Fibroblast of skin of abdomen (primary cell): Measurements from ENCODE around the gene TPSB2.

Experiments used
- DNase-seq: peaks from one replicate; pipeline ENCODE4 v3.0.0-alpha.2; 2013

The TPSB2 gene

GRCh38 chr16:1218930-1219611, 10.9 kb downstream of the TPSB2 start:
- no peak for DNase-seq

- no peak for DNase-seq
Observed at GRCh38 chr16:1218061-1218929, 11.7 kb downstream of the TPSB2 start.

DNA sequence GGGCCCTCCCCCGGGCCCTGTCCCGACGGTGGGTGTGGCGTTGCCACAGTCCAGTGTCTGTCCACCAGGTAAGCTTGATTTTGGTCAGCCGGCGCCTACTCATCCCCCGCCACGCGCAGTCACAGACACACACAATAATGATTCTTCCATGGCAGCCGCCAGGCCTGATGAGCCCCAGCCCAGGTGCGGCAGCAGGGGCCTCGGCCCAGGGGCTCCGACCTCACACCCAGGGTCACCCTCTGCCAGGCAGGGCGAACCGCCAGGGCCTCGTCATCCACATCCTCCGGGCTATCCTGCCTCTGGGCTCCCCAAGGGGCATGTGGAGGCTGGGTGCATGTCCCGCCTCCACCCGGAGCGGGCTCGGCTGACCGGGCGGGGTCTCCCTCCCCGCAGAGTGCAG, 12.5 kb downstream of the TPSB2 start:
- DNase-seq, result no peak

DNA sequence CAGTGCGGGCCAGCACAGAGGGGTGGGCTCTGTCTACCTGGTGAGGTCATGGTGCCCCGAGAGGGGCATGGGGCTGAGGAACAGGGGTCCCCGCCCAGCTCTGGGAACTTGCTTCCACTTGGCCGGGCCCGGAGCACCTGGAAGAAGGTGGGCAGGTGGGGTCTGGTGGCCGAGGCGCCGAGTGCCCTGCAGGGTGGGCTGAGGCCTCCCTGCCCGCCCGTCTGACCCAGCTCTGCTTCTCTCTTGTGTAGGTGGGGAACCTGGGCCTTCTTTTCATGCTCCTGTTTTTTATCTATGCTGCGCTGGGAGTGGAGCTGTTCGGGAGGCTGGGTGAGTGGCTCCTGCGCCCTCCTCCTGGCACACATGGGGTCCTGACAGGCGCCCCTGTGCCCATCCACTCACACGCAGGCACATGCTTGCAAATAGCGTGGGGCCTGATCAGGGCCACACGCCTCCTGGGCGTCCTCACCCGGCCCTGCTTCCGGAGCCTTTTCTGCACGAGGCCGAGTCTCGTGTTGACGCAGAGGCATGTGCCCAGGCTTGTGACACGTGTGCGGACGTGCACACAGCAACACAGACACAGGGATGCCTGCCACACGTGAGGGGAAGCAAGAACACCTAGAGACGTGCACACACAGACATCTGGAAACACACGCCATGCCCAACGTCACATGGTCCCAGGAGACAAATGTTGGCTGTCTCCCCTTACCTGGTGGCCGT, 13.1 kb downstream of the TPSB2 start:
- DNase-seq, result no peak

- no peak for DNase-seq
Observed at GRCh38 chr16:1216296-1216619, 13.7 kb downstream of the TPSB2 start.

DNA sequence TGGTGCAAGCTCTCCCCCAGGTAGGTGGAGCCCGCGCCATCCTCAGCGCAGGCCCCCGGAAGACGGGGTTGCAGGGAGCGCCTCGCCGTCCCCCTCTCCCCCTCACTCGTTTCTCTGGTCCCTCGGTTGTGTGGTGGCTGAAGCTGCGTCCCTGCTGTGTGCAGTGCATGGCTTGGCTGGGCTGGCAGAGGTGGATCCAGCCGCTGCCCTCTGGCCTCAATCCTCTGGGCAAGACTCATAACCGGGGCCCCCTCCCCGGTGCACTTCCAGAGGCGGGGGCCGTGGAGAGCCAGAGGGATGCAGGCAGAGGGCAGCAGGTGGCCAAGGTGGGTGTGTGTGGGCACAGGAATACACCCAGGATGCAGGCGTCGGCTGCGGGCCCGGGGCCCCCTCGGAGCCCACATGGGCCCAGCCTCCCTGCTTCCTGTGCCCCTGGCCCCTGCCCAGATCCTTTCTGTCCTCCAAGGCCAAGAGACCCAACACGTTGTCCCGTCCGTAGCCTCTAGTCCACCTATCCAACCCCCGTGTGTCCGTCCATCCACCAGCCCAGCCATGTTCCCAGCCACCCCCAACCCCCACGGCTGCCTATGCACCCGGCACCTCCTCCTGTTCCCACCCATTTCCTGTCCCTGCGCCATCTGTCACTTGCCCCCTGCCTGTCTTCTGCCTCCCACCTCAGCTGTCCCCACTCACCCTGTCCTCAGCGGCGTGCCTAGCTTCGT, 14.2 kb downstream of the TPSB2 start:
- no peak for DNase-seq

- no peak for DNase-seq
Observed at GRCh38 chr16:1214719-1215118, 15.3 kb downstream of the TPSB2 start.

GRCh38 chr16:1213796-1214372, 16.1 kb downstream of the TPSB2 start:
- DNase-seq, result no peak

- no peak for DNase-seq
Observed at GRCh38 chr16:1213231-1213630, 16.8 kb downstream of the TPSB2 start.

- DNase-seq, result no peak
Observed at GRCh38 chr16:1212616-1213194, 17.3 kb downstream of the TPSB2 start.

DNA sequence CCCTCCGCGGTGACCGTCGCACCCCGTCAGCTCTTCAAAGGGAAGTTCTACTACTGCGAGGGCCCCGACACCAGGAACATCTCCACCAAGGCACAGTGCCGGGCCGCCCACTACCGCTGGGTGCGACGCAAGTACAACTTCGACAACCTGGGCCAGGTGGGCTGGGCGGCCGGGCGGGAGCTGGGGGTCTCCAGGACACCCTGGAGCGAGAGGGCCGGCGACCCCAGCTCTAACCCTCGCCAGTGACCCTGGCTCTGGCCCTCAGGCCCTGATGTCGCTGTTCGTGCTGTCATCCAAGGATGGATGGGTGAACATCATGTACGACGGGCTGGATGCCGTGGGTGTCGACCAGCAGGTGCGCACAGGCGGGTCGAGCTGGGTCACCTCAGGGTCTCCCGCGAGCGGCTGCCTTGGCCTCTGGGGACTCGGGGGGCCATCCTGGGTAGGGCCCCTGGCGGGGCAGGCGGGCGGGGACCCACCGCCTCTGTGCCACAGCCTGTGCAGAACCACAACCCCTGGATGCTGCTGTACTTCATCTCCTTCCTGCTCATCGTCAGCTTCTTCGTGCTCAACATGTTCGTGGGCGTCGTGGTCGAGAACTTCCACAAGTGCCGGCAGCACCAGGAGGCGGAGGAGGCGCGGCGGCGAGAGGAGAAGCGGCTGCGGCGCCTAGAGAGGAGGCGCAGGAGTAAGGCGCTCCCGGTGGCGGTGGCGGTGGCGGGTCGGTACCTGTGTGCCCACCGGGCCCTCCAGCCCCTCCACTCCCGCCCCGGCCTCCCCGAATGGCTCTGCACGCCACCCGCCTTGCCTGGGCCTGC, 18.3 kb downstream of the TPSB2 start:
- no peak for DNase-seq

GRCh38 chr16:1210461-1210860, 19.5 kb downstream of the TPSB2 start:
- DNase-seq, result no peak

DNA sequence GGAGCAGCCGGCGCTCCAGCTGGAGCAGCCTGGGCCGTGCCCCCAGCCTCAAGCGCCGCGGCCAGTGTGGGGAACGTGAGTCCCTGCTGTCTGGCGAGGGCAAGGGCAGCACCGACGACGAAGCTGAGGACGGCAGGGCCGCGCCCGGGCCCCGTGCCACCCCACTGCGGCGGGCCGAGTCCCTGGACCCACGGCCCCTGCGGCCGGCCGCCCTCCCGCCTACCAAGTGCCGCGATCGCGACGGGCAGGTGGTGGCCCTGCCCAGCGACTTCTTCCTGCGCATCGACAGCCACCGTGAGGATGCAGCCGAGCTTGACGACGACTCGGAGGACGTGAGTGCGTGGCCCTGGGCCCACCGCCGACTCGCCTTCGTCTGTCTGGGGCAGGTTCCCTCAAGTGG, 20.9 kb downstream of the TPSB2 start:
- DNase-seq, result no peak

GRCh38 chr16:1208239-1208830, 21.6 kb downstream of the TPSB2 start:
- no peak for DNase-seq

GRCh38 chr16:1206786-1207185, 23.2 kb downstream of the TPSB2 start:
- no peak for DNase-seq

- DNase-seq, result no peak
Observed at GRCh38 chr16:1206326-1206725, 23.7 kb downstream of the TPSB2 start.

DNA sequence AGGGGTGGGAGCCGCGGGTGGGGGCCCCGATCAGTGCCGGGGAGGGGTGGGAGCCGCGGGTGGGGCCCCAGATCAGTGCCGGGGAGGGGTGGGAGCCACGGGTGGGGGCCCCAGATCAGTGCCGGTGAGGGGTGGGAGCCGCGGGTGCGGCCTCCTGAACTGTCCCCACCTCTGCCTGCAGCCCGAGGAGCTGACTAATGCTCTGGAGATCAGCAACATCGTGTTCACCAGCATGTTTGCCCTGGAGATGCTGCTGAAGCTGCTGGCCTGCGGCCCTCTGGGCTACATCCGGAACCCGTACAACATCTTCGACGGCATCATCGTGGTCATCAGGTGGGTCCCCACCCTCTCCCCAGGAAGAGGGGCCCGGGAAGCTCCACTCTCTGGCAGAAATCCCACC, 25.1 kb downstream of the TPSB2 start:
- DNase-seq, result no peak

DNA sequence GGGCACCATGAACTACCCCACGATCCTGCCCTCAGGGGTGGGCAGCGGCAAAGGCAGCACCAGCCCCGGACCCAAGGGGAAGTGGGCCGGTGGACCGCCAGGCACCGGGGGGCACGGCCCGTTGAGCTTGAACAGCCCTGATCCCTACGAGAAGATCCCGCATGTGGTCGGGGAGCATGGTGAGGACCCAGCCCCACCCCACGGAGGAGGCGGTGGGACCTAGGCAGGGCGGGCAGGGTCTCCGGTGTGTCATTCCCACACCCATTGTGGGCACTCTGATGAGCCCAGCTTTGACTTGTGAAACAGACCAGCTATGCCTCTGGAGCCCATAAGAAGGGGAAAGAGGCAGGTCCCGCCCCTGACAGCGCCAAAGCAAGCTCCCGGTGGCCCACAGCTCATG, 27.7 kb downstream of the TPSB2 start:
- no peak for DNase-seq

- no peak for DNase-seq
Observed at GRCh38 chr16:1201444-1201843, 28.5 kb downstream of the TPSB2 start.

DNA sequence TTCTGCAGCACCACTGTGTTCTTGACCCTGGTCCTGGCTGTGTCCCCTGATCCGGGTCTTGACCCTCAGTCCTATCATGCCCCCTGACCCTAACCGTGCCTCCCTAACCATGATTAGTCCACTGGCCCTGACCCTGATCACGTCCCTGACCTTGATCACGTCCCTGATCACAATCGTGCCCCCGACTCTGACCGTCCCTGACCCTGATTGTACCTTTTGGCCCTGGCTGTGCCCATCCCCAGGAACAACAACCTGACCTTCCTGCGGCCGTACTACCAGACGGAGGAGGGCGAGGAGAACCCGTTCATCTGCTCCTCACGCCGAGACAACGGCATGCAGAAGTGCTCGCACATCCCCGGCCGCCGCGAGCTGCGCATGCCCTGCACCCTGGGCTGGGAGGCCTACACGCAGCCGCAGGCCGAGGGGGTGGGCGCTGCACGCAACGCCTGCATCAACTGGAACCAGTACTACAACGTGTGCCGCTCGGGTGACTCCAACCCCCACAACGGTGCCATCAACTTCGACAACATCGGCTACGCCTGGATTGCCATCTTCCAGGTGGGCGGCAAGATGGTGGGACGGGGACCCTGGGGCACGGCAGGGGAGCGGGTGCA, 29.9 kb downstream of the TPSB2 start:
- no peak for DNase-seq
